Posterior vena cava (tissue), 2 donors: ENCODE measurements around the gene PHPT1. TPM values are rescaled to one million over a fixed set of nuclear protein-coding genes. Genes with fewer than 3 reads are reported as not detected.

Source experiments
- DNase-seq: peaks from one replicate; pipeline ENCODE4 v3.0.0-alpha.2; 2020; ENCODE audit warnings: low spot score
- intact Hi-C, 2 donors: fragments of 100-400 bp; cut with DNase I; formaldehyde crosslinking; loops; one replicate each; pipeline versions ENCODE4 v1.14.1 to v1.14.2; 2022 to 2023
- microRNA-seq, 2 donors: library from miRNA; unstranded; fragments of <30 nt; microRNA quantifications; one replicate each; pipeline ENCODE4 v1.2.0, GENCODE V29; 2020 to 2021; ENCODE audit warnings: borderline microRNAs expressed in 2 of 2
- total RNA-seq, 2 donors: library from RNA; stranded (reverse); fragmentation: NEBNext Ultra II Directional; extraction: Animal tissue kit (Norgen Biotek cat#: 25700); gene quantifications; one replicate each; pipeline ENCODE4 v1.2.1, GENCODE V29; 2021
- donor health status: DM: yes; HTN: yes; CAD: no.
- donor health status: DM: yes; HTN: yes; CAD: no.

PHPT1 gene
- total RNA-seq, 2 donors from 2014 or later = 71.7 to 87.9 TPM

- no peak for DNase-seq
- intact Hi-C loops = no loop called here
Observed at GRCh38 chr9:136898483-136899100, 49.4 kb downstream of the PHPT1 start.

- DNase-seq = no peak
- intact Hi-C loops = no loop called here
Observed at GRCh38 chr9:136899196-136899595, 50.0 kb downstream of the PHPT1 start.

GRCh38 chr9:136900556-136900955 lies 51.3 kb downstream of the PHPT1 start:
- intact Hi-C loops = no loop called here
- no peak for DNase-seq

Small RNA genes within 50 kb of the gene (microRNA-seq; reads per million reads assigned to microRNA genes)
- gene MIR4292 = 0 reads per million in 2 donors
- gene MIR4479 = 0 reads per million in 2 donors

Other genes starting within 250 kb of the PHPT1 start
- 100 to 1,000 TPM in 1 of 2 donors, 10 to 100 TPM in 1; 91.4 to 118 TPM for gene EGFL7, start 186.5 kb upstream of the PHPT1 start, total RNA-seq
- 10 to 100 TPM; 27.1 to 28.8 TPM for gene AGPAT2, start 162.0 kb upstream of the PHPT1 start, total RNA-seq
- gene DIPK1B, start 136.8 kb upstream of the PHPT1 start, total RNA-seq = 1 to 10 TPM; 7.1 to 8.3 TPM
- 10 to 100 TPM in 1 of 2 donors, 1 to 10 TPM in 1; 9.2 to 10.0 TPM for gene LCN10, start 106.5 kb upstream of the PHPT1 start, total RNA-seq
- 10 to 100 TPM; 22.8 to 36.9 TPM for gene LCN6, start 100.9 kb upstream of the PHPT1 start, total RNA-seq
- not detected for gene LCN8, start 91.2 kb upstream of the PHPT1 start, total RNA-seq
- gene LCN15, start 84.9 kb upstream of the PHPT1 start, total RNA-seq = not detected
- 10 to 100 TPM; 28.1 to 33.9 TPM for gene TMEM141, start 58.1 kb upstream of the PHPT1 start, total RNA-seq
- under 1 TPM; 0.29 to 0.42 TPM for gene CCDC183, start 53.1 kb upstream of the PHPT1 start, total RNA-seq
- gene RABL6, start 41.5 kb upstream of the PHPT1 start, total RNA-seq = 10 to 100 TPM; 47.9 to 49.8 TPM
- 1 to 10 TPM; 4.7 to 5.9 TPM for gene AJM1, start 6.9 kb upstream of the PHPT1 start, total RNA-seq
- gene MAMDC4, start 2.9 kb downstream of the PHPT1 start, total RNA-seq = 1 to 10 TPM; 1.5 to 2.4 TPM
- 100 to 1,000 TPM; 178 to 191 TPM for gene EDF1, start 16.9 kb downstream of the PHPT1 start, total RNA-seq
- 10 to 100 TPM in 1 of 2 donors, 1 to 10 TPM in 1; 8.7 to 10.9 TPM for gene TRAF2, start 37.1 kb downstream of the PHPT1 start, total RNA-seq
- 100 to 1,000 TPM in 1 of 2 donors, 10 to 100 TPM in 1; 95.0 to 100 TPM for gene FBXW5, start 95.3 kb downstream of the PHPT1 start, total RNA-seq
- gene C8G, start 95.8 kb downstream of the PHPT1 start, total RNA-seq = 1 to 10 TPM; 1.4 TPM
- under 1 TPM; 0.62 to 0.88 TPM for gene LCN12, start 102.9 kb downstream of the PHPT1 start, total RNA-seq
- 100 to 1,000 TPM; 475 to 547 TPM for gene PTGDS, start 128.1 kb downstream of the PHPT1 start, total RNA-seq
- gene LCNL1, start 133.6 kb downstream of the PHPT1 start, total RNA-seq = 1 to 10 TPM; 2.0 to 2.4 TPM
- 10 to 100 TPM; 23.1 to 25.4 TPM for gene PAXX, start 143.0 kb downstream of the PHPT1 start, total RNA-seq
- 1 to 10 TPM; 1.9 to 3.8 TPM for gene CLIC3, start 147.2 kb downstream of the PHPT1 start, total RNA-seq
- 10 to 100 TPM; 30.8 to 32.8 TPM for gene ABCA2, start 178.8 kb downstream of the PHPT1 start, total RNA-seq
- gene FUT7, start 182.7 kb downstream of the PHPT1 start, total RNA-seq = under 1 TPM; 0.24 to 0.32 TPM
- 100 to 1,000 TPM; 129 to 133 TPM for gene NPDC1, start 196.8 kb downstream of the PHPT1 start, total RNA-seq
- gene ENTPD2, start 204.7 kb downstream of the PHPT1 start, total RNA-seq = 1 to 10 TPM in 1 of 2 donors, under 1 TPM in 1; 0.48 to 1.2 TPM
- under 1 TPM; 0.33 to 0.42 TPM for gene SAPCD2, start 221.1 kb downstream of the PHPT1 start, total RNA-seq
- gene UAP1L1, start 228.1 kb downstream of the PHPT1 start, total RNA-seq = 10 to 100 TPM; 15.2 to 20.5 TPM
- 10 to 100 TPM; 32.0 to 44.3 TPM for gene MAN1B1, start 237.6 kb downstream of the PHPT1 start, total RNA-seq